Activated CD8-positive, alpha-beta memory T cell treated with anti-CD3 and anti-CD28 coated beads, Interleukin-2, amount 50 U/mL, for 1 hour (primary cell): Measurements from ENCODE around the gene CD19.

ENCODE experiments used
- DNase-seq: peaks from one replicate; pipeline ENCODE4 v3.0.0-alpha.2; 2020; ENCODE audit errors: extremely low read depth

The CD19 gene

GRCh38 chr16:28982418-28982817 is 50.6 kb downstream of the CD19 start:
- DNase-seq, result no peak

GRCh38 chr16:28982949-28983348 is 51.2 kb downstream of the CD19 start:
- DNase-seq, result no peak

- no peak for DNase-seq
These were observed 51.9 kb downstream of the CD19 start for GRCh38 chr16:28983644-28984043.

DNA sequence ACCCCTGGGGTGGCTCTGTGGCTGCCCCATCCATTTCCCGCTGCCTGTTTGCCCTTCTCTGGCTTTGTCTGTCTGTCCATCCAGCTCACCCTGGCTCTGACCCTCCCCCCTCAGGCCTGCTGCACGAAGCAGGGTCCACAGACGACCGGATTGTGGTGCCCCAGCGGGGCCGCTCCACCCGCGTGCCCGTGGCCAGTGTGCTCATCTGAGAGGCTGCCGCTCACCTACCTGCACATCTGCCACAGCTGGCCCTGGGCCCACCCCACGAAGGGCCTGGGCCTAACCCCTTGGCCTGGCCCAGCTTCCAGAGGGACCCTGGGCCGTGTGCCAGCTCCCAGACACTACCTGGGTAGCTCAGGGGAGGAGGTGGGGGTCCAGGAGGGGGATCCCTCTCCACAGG is 52.3 kb downstream of the CD19 start:
- no peak for DNase-seq

DNA sequence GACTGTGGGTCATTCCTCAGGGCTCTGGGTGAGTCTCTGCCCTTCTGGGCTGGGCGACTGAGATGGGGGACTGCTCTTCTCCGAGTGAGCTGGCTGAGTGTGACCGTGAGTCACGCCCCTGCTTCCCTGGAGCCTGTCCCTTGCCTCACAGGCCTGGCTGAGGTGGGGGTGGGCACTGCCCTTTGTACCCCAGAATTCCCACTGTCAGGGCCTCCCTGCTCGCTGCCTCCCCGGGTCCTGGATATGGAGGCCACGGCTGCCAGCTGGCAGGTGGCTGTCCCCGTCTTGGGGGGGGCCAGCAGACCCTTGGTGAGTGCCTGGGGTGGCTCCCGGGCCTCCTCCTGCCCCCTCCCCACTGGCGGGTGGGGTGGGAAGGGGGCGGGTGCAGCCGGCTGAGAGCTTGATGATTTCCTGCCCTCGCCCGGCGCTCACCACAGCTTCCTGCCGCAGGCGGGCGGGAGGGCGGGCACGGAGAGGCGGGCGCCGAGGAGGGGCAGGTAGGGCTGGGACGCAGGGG is 52.9 kb downstream of the CD19 start, which contains the start of gene LAT:
Gene LAT, plus strand, starts transcription at position 434 of the 517 bp plus-strand sequence. CDS start 366 bp downstream, outside the sequence.
- peak; percentile 47 for DNase-seq

DNA sequence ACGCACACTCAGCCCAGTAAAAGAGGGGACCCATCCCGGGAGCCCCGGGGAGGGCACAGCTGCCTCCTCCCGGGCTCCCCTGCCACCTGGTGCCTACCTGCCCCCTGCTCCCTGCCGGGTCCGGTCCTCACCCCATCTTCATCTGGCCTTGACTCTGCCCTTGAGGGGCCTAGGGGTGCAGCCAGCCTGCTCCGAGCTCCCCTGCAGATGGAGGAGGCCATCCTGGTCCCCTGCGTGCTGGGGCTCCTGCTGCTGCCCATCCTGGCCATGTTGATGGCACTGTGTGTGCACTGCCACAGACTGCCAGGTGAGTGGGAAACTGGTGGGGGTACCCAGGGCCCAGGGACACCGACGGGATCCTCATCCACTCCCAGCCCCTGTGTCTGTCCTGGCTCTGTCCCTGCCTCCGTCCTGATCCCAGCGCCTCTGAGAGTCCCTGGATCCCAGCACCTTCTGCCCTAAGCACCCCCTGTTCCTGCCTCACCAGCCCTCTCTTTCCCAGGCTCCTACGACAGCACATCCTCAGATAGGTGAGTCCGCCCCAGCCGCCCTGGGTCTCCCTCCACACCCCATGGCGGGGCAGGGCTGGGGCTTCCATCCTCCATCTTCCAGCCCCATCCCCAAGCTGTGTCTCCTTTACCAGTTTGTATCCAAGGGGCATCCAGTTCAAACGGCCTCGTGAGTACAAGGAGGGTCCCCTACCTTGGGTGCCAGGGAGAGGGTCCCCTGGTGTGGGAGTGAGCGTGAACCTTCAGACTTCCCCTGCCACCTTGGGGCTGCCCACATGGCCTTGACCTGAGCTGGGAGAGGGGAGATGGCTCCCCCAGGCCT is 53.7 kb downstream of the CD19 start:
- DNase-seq, result no peak

DNA sequence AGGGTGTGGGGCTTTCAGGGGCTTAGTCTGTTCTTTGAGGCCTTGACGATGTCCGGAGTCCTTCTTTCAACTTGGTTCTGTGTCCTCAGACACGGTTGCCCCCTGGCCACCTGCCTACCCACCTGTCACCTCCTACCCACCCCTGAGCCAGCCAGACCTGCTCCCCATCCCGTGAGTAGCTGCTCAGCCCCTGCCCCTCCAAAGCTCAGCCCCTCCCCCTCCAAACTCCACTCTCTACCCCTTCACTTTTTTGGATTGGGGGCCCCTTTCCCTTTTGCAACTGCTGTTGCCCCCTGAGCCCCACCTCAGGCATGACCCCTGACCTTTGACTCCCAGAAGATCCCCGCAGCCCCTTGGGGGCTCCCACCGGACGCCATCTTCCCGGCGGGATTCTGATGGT is 54.3 kb downstream of the CD19 start:
- no peak for DNase-seq

GRCh38 chr16:28986492-28986891 is 54.7 kb downstream of the CD19 start:
- no peak for DNase-seq

DNA sequence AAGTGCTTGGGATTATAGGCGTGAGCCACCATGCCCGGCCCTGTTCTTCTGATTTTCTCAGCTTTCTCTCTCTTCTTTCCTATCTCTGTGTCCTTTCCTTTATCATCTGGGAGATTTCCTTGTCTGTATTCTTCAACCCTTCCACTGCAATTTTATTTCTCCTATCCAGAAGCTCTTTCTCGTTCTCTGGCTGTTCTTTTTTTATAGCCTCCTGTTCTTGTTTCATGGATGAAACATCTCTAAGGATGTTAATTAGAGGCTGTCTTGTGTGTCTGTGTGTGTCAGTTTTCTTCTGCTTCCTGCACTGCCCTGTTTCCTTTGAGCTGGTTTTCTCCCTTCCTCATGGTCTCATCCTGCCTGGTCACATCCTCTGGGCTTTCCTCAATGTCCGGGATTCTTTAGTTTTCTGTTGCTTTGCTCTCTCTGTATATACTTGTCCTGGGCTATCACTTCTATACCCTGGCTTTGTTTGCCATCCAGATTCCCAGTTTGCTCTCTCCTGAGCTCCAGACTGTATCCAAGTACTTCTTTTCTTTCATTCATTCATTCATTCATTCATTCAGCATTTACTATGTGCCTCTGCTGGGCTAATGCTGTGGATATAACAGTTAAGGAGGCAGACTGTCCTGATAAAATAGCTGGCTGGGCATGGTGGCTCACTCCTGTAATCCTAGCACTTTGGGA is 55.5 kb downstream of the CD19 start:
- DNase-seq, result no peak
